ENCODE results near the gene PLPP2. TPM values are rescaled to one million over a fixed set of nuclear protein-coding genes. Genes with fewer than 3 reads are reported as not detected.

The PLPP2 gene
- total RNA-seq, 2 experiments from 2014 or later, result not detected

GRCh38 chr19:325937-326565 lies 34.8 kb upstream of the PLPP2 start:
- Mint-ChIP-seq H3K9me3 (peaks cover 16% of the 10 kb centered on the region), H3K27me3 (no peaks in the 10 kb centered on the region), H3K4me3 (no peak overlapping the region), H3K27ac (no peak overlapping the region), H3K36me3 (peaks cover 36% of the 10 kb centered on the region), H3K4me1 (no peaks in the 10 kb centered on the region)
- no peak for DNase-seq

- no peaks in the 10 kb centered on the region for H3K4me1 Mint-ChIP-seq
- H3K27me3 Mint-ChIP-seq, result no peaks in the 10 kb centered on the region
- H3K9me3 Mint-ChIP-seq, result peaks cover 11% of the 10 kb centered on the region
- no peak overlapping the region for H3K4me3 Mint-ChIP-seq
- peaks cover 35% of the 10 kb centered on the region for H3K36me3 Mint-ChIP-seq
- H3K27ac Mint-ChIP-seq, result no peak overlapping the region
- no peak for DNase-seq
Observed at GRCh38 chr19:325173-325936, 34.2 kb upstream of the PLPP2 start.

GRCh38 chr19:324716-325115 lies 33.5 kb upstream of the PLPP2 start:
- Mint-ChIP-seq H3K4me1 (no peaks in the 10 kb centered on the region), H3K27ac (no peak overlapping the region), H3K9me3 (peaks cover 11% of the 10 kb centered on the region), H3K4me3 (no peak overlapping the region), H3K36me3 (peaks cover 32% of the 10 kb centered on the region), H3K27me3 (no peaks in the 10 kb centered on the region)
- no peak for DNase-seq

GRCh38 chr19:322616-323015 lies 31.4 kb upstream of the PLPP2 start:
- Mint-ChIP-seq H3K9me3 (peaks cover 2% of the 10 kb centered on the region), H3K27ac (no peak overlapping the region), H3K4me1 (no peaks in the 10 kb centered on the region), H3K36me3 (peaks cover 24% of the 10 kb centered on the region), H3K27me3 (no peaks in the 10 kb centered on the region), H3K4me3 (no peak overlapping the region)
- no peak for DNase-seq

- peaks cover 4% of the 10 kb centered on the region for H3K9me3 Mint-ChIP-seq
- no peaks in the 10 kb centered on the region for H3K4me1 Mint-ChIP-seq
- H3K27ac Mint-ChIP-seq, result no peak overlapping the region
- no peaks in the 10 kb centered on the region for H3K27me3 Mint-ChIP-seq
- DNase-seq, result no peak
- no peak overlapping the region for H3K4me3 Mint-ChIP-seq
- peaks cover 39% of the 10 kb centered on the region for H3K36me3 Mint-ChIP-seq
Observed at GRCh38 chr19:318509-318774, 27.2 kb upstream of the PLPP2 start.

- Mint-ChIP-seq H3K27me3 (no peaks in the 10 kb centered on the region), H3K4me3 (no peak overlapping the region), H3K4me1 (no peaks in the 10 kb centered on the region)
Observed at GRCh38 chr19:317710-318508, 26.7 kb upstream of the PLPP2 start.

GRCh38 chr19:315811-316210 lies 24.6 kb upstream of the PLPP2 start:
- H3K9me3 Mint-ChIP-seq, result peaks cover 4% of the 10 kb centered on the region

More at GRCh38 chr19:317710-318508, 26.7 kb upstream of the PLPP2 start:
- no peak overlapping the region for H3K27ac Mint-ChIP-seq
- DNase-seq, result no peak
- H3K9me3 Mint-ChIP-seq, result peaks cover 4% of the 10 kb centered on the region
- peaks cover 39% of the 10 kb centered on the region for H3K36me3 Mint-ChIP-seq

GRCh38 chr19:313988-314815 lies 23.0 kb upstream of the PLPP2 start:
- Mint-ChIP-seq H3K27ac (no peak overlapping the region), H3K9me3 (peaks cover 4% of the 10 kb centered on the region), H3K27me3 (no peaks in the 10 kb centered on the region), H3K36me3 (peaks cover 30% of the 10 kb centered on the region), H3K4me1 (no peaks in the 10 kb centered on the region), H3K4me3 (no peak overlapping the region)
- no peak for DNase-seq

More at GRCh38 chr19:315811-316210, 24.6 kb upstream of the PLPP2 start:
- no peak for DNase-seq
- no peaks in the 10 kb centered on the region for H3K4me1 Mint-ChIP-seq
- H3K36me3 Mint-ChIP-seq, result peaks cover 37% of the 10 kb centered on the region
- H3K27ac Mint-ChIP-seq, result no peak overlapping the region
- H3K4me3 Mint-ChIP-seq, result no peak overlapping the region
- no peaks in the 10 kb centered on the region for H3K27me3 Mint-ChIP-seq

GRCh38 chr19:313169-313987 lies 22.2 kb upstream of the PLPP2 start:
- Mint-ChIP-seq H3K36me3 (peaks cover 26% of the 10 kb centered on the region), H3K9me3 (peaks cover 4% of the 10 kb centered on the region), H3K4me3 (no peak overlapping the region), H3K27ac (no peak overlapping the region), H3K27me3 (no peaks in the 10 kb centered on the region), H3K4me1 (no peaks in the 10 kb centered on the region)
- DNase-seq, result no peak

- no peaks in the 10 kb centered on the region for H3K27me3 Mint-ChIP-seq
- no peaks in the 10 kb centered on the region for H3K9me3 Mint-ChIP-seq
- no peak overlapping the region for H3K4me3 Mint-ChIP-seq
- no peaks in the 10 kb centered on the region for H3K4me1 Mint-ChIP-seq
- no peak overlapping the region for H3K27ac Mint-ChIP-seq
- peaks cover 13% of the 10 kb centered on the region for H3K36me3 Mint-ChIP-seq
- no peak for DNase-seq
Observed at GRCh38 chr19:311813-312261, 20.6 kb upstream of the PLPP2 start.

GRCh38 chr19:310781-311496 lies 19.7 kb upstream of the PLPP2 start:
- Mint-ChIP-seq H3K9me3 (no peaks in the 10 kb centered on the region), H3K4me3 (no peak overlapping the region), H3K27ac (no peak overlapping the region), H3K4me1 (no peaks in the 10 kb centered on the region), H3K27me3 (no peaks in the 10 kb centered on the region), H3K36me3 (peaks cover 10% of the 10 kb centered on the region)
- no peak for DNase-seq

- Mint-ChIP-seq H3K4me1 (no peaks in the 10 kb centered on the region), H3K36me3 (peaks cover 8% of the 10 kb centered on the region), H3K27ac (no peak overlapping the region), H3K4me3 (no peak overlapping the region), H3K9me3 (no peaks in the 10 kb centered on the region), H3K27me3 (no peaks in the 10 kb centered on the region)
- no peak for DNase-seq
Observed at GRCh38 chr19:310141-310651, 19.0 kb upstream of the PLPP2 start.

- Mint-ChIP-seq H3K9me3 (no peaks in the 10 kb centered on the region), H3K4me3 (no peak overlapping the region), H3K27me3 (no peaks in the 10 kb centered on the region)
Observed at GRCh38 chr19:309206-309565, 18.0 kb upstream of the PLPP2 start.

More at GRCh38 chr19:309206-309565, 18.0 kb upstream of the PLPP2 start:
- Mint-ChIP-seq H3K4me1 (no peaks in the 10 kb centered on the region), H3K36me3 (peaks cover 8% of the 10 kb centered on the region), H3K27ac (no peak overlapping the region)
- no peak for DNase-seq
